GM19467 (cell line): ENCODE results near the gene ALOX15B.
"Not testable (repeated sequence)": the region's sequence is repeated elsewhere in the genome, so short reads cannot be mapped to it uniquely, and the experiment has no call there.

Experiments
- ATAC-seq: cut with Tn5 transposase; IDR thresholded peaks from one replicate; pipeline ENCODE4 v1.9.1; 2021; ENCODE audit warnings: mild to moderate bottlenecking, moderate library complexity; ENCODE audit not compliant: unreplicated experiment

Gene ALOX15B

DNA sequence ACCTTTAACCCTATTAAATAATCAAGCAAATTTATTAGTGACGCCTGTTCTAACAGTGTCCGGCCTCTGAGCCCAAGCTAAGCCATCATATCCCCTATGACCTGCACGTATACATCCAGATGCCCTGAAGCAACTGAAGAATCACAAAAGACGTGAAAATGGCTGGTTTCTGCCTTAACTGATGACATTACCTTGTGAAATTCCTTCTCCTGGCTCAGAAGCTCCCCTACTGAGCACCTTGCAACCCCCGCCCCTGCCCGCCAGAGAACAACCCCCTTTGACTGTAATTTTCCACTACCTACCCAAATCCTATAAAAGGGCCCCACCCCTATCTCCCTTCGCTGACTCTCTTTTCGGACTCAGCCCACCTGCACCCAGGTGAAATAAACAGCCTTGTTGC lies 23.0 kb downstream of the ALOX15B start:
- ATAC-seq = not testable (repeated sequence)

DNA sequence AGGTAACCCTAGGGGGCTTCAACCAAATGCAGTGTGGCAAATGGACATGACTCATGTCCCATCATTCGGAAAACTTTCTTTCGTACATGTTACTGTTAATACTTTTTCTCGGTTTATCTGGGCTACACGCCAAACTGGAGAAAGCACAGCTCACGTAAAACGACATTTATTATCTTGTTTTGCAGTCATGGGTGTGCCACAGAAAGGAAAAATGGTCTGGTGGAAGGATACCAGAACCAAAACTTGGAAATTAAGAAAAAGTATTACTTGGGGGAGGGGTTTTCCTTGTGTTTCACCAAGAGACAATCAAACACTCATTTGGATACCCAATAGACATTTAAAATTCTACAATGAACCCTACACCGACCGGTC lies 23.6 kb downstream of the ALOX15B start:
- ATAC-seq = no peak

DNA sequence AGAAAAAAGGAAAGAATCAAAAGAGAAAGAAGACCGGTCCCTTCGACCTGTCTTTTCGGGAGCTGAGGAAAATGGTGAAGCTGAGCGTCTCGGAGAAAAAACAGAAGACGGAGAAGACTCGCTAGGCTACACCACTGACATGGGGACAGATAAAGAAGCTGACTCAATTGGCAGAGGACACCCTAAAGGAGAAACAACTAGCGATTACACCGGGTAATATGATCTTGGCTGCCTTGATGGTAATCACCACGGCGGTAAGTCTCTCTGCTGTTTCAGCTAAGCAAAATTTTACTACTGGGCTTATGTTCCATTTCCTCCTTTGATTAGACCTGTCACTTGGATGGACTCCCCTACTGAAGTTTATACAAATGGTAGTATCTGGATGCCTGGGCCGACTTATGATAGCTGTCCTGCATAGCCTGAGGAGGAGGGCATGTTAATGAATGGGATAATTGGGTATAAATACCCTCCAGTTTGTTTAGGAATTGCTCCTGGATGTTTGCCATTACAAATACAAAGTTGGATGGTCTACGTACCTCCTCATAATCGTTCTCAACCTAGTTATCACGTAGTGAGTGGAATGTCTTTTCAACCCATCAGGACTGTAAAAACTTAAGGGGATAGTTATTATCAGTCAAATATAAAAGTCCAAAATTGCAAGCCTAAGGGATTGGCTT lies 24.1 kb downstream of the ALOX15B start:
- ATAC-seq = no peak

DNA sequence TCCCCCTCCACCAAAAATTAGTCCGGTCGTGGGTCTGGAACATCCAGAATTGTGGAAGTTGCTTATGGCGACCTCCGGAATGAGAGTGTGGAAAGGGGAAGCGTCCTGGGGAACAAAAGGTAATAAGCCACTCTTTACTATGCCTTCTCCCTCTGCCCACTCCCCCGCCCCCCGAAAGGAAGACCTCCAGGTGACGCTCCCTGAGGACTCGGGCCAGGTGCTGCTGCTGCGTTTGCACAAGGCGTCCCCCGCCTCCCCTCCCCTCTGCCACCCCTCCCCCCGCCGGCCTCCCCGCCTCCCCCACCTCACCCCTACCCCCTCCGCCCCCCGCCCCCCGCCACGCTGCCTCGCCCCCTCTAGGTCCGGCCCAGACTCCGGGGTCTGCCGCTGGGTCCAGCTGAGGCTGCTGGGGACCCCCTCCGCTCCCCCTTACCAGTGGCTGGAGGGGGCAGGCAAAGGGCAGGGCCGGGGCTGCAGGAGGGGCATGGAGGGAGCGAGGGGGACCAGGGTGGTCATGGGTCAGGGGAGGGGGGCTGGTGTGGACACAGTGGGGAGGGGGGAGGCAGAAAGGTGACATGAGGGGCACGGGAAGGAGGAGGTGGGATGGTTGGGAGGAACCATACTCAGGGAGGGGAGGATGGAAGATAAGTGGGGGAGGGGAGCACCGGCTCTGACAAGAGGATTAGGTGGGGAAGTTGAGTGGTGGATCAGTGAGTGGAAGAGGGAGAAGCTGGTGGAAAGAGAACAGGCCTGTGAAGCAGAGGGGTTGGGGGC lies 25.1 kb downstream of the ALOX15B start:
- no peak for ATAC-seq

DNA sequence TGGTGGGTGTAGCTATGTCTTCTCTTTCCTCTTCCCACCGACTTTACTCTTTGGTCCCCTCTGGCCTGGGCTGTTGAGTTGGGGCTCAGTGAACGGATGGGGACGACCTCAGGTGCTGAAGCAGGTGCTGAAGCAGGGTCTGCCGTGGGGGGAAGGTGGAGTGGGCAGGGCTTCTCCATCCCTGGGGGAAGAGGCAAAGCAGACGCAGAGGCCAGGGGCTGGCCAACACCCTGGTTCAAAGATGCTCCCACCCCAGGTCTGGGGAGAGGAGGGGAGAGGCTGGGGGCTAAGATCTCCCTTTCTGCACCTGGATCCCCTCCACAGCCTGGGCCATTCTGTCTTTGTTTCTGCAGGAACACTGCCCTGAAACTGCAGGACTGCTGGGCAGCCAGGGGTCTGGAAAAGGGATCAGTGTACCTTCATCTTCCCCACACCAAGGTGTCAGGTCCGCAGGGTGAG lies 25.7 kb downstream of the ALOX15B start:
- ATAC-seq = no peak

DNA sequence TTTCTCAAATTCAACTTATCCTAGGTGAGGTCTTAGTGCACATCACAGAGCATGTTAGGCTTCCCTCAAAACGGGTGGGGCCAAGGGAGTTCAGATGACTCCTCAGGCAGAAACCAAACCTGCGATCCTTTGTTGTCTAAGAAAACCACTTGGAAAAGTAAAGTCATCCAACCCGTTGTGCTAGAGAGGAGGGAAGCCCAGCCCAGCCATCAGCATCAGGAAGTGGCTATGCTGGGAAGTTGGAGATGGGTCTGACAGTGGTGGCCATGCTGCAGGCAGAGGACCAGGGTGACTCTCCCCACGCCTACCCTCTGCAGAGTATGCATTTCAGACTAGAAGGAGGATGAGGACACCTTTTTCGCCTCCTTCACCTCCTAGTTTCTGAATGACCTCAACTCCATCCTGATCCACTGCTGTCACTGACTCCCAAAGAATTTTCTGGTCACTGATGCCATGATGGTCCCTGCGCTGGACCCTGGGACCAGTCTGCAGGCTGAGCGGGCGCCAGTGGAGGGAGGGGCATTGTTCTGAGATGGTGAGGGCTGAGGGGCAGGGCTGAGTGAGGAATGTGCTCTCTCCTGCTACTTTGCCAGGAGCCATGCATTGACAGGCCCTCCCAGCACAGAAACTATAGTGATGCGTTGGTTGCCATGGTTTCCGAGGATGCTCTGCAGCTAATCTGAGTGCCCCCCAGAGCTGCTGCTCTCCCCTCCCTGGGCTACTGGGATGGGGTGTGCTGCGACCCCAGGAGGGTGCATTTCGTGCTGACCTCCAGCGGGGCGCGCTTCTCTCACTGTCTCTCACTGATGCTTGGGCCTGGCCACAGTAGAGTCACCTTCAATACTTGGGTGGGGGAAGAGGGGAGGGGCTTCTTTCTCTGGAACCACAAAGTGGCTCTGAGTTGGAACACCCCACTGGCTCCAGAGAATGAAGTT lies 28.2 kb downstream of the ALOX15B start:
- no peak for ATAC-seq

DNA sequence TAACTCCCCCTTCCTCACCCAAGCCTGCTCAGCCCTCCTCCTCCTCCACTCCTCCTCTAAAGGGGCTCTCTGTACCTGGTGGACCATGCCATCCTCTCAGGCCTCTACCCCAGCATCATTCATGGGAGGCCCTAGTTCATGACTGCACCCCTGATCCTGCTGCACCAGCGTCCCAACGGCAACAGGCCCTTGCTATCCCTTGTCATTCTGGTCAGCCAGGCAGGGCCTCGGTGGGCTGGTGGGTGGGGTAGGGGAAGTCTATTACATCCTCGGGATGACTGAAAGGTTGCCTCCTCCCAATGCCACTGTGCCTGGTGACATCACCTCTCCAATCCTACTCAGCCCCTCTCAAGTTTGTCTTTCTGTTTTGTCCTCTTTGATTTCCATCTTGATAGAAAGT lies 28.9 kb downstream of the ALOX15B start:
- no peak for ATAC-seq

DNA sequence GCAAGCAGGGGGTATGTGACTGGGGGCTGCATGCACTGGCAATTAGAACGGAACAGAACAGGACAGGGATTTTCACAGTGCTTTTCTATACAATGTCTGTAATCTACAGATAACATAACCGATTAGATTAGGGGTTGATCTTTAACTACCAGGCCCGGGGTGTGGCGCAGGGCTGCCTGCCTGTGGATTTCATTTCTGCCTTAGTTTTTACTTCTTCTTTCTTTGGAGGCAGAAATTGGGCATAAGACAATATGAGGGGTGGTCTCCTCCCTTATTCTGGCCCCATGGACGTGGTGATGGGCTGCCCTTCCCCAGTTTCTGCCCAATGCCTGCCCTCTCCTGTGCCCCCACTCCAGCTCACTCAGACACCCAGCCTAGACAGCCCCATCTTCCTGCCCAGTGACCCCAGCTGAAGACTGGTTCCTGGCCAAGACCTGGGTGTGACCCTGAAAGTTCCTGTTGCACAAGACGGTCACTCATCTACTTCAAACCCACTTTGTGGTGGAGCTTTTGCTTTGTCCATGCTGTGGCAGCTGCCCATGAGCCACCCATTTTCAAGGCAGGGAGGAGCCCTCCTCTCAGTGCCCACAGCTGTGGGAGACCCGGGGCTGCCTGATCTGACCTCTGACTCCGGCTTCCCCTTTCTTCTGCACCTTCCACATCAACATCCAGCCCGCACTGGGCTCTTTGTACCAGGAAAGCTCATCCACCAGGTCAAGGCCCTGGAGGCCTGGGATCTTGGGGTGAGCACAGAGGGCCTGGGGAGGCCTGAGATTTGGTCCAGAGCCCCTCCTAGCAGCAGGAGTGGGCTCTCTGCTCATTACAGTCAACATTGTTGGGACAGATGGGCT lies 30.1 kb downstream of the ALOX15B start:
- ATAC-seq = no peak

DNA sequence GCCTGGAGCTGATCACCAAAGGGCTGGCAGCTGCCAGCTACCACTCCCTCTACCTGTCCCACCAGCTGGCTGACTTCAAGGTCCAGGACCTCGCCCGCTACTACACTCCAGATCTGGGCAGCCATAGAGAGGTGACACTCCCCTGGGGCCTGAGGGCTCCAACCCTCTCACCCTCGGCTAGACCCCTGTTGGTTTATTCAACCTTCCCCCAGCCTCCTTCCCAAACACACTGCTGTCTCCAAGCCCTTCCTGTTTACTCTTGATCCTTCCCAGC lies 30.7 kb downstream of the ALOX15B start:
- no peak for ATAC-seq

DNA sequence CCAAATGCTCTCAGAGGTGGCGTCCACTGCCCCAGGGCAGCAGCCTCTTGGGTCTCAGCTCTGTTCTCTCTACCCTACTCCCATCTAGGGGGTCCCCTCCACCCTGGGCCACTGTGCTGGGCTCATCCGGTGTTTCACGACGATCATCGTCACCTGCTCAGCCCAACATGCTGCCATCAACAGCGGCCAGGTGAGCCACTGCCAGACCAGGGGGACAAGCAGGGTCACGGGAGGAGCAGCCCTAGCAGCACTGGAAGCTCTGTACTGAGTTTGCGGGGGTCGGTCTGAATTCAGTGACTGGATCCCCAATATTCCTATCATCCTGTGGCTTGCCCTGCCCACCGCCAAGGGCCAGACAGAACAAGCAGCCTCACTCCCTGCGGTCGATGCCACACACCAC lies 32.6 kb downstream of the ALOX15B start:
- ATAC-seq = no peak

DNA sequence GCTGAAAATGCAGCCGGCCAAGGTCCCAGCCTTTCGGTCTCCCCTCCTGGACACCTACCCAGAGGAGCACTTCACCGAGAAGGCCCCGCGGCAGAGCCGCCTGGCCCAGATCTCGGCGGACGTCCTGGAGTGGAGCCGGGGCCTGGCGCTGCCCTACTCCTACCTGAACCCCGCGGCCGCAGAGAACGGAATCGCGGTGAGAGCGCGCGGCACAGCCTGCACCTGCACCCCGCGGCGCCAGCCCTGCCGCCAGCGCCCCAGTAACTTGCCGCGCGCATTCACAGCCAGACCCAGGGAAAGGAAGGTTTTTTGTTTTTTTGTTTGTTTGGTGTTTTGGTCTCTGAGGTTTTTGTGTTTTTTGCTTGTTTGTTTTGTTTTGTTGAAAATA lies 33.5 kb downstream of the ALOX15B start:
- ATAC-seq = no peak

DNA sequence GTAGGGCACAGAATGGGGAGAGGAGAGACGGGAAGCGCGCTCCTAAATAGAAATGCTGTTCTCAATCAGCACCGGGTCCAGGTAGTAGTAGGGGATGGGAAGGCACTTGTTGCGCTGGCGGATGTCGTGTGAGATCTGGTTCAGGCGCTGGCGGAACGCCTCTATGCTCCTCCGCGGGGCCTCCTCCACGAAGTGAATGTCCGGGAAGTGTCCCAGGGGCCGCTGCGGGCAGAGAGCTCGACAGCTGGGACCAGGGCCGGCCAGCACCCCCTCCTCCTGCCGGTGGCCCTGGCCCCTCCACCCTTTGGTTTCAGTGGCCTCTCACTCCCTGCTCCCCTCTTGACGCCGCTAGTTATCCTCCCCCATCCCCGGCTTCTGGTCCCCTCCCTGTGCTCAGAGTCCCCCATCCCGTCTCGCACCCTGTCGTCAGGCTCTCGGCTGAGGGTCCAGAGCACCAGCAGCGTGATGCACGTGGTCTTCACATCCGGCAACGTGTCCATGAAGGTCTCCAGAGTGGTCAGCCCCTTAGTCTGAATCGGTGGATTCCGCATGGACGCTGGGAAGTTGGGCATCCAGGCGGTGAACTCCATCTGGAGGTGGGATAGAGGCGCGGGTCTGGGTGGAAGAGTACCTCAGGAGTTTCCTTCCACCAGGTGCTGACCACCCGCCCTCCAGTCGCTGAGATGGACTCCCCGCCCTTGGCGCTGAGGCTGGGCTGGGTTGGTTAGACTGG lies 34.0 kb downstream of the ALOX15B start:
- no peak for ATAC-seq

DNA sequence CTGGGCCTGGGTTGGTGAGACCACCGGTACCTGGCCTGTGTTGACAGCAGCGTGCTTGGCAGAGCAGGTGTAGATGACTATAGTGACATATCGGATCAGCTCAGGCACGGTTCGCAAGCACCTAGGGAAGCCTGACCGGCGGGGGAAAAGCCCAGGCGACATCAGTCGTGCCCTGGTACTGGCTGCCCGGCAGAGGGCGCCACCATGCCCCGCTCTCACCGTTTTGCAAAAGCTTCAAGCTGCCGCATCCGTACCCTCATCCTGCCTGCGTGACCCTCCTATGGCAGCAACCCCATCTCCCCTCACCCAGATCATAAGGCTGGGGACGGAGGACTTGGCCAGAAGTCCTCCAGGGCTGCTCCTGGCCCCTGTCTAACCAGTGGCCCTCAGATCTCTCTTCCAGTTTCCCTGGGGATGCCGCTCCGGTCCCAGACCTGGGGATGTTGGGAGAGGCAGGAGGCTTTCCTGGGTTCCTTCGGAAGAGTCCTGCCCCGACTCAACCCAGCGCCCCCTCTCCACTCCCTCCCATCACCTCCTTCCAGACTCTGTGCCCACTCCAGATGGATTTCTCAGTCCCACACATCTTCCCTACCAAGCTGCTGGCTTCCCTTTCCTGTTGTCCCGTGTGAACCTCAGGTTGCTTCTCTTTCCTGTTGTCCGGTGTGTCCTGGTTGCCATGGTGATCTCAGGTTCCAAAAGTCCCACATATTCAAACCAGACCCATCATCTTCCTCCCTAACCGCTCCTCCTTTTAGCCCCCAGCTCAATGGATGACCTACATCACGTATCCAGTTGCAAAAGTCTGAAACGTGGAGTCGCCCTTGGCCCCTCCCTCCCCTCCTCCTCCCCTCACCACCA lies 35.0 kb downstream of the ALOX15B start:
- no peak for ATAC-seq

DNA sequence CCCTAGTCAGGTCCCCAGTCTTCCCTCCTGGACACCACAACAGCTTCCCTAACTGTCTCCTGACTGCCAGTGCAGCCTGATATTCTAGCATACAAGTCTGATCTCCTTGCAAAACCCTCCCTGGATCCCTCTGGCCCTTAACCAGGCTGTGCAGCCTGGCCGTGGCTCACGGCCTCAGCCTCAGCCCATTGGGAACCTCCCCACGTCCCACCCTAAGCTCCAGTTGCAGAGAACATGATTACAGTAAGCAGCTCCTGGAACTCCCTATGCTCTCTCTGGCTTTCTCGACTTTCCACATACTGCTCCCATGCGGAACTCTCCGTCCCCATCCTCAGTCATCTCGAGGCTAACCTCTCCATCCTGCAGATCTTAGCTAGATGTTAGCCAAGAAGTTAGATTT lies 35.7 kb downstream of the ALOX15B start:
- no peak for ATAC-seq

DNA sequence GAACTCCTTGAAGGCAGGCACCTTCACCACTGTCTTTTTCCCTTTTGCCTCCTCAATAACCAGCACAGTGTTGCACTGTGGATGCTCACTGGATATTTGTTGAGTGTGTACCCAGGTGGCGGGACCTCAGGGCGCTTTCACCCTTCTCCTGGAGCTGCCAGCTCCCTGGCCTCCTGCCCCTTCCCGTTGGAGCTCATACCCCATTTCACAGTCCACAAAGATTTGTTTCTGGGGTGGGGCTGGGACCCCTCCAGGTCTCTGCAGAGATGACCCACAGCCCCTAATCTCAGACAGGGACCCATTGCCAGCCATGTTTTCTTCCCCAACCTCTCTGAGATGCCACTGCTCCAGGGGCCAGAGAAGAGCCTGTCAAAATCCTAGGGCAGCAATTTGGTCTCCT lies 36.2 kb downstream of the ALOX15B start:
- ATAC-seq = no peak

DNA sequence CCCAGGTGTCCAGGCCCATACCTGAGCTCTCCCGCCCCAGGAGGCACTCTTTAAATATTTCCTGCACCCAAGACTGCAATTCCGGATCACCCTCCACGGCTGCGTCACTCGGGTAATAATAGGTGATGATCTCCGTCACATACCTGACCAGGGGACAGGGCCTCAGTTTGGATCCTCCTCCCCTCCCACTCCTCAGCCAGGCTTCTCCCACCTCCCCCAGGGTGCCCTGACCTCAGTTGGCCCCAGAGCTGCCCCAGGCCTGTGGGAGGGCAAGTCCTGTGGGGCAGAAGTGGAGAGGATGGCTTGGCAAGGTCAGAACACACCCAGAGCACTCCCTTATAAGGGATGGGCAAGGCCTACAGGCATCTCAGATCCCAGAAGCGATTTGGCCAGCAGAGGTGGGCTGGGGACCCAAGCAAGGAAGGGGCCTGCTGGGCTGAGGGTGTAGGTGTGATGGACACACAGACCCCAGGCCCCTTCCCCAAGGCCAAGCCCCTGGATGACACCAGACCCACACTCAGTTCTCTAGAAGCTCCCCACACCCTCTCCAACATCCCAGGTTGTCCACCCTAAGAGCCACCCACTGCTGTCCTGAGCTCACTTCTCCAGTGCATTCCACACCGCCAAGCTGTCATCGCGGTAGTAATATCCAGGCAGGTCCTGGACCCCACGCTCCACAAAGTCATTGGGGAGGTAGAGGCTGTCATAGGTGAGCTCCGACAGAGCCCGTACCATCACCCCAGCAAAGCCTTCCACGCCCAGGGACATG lies 36.9 kb downstream of the ALOX15B start:
- ATAC-seq = no peak

DNA sequence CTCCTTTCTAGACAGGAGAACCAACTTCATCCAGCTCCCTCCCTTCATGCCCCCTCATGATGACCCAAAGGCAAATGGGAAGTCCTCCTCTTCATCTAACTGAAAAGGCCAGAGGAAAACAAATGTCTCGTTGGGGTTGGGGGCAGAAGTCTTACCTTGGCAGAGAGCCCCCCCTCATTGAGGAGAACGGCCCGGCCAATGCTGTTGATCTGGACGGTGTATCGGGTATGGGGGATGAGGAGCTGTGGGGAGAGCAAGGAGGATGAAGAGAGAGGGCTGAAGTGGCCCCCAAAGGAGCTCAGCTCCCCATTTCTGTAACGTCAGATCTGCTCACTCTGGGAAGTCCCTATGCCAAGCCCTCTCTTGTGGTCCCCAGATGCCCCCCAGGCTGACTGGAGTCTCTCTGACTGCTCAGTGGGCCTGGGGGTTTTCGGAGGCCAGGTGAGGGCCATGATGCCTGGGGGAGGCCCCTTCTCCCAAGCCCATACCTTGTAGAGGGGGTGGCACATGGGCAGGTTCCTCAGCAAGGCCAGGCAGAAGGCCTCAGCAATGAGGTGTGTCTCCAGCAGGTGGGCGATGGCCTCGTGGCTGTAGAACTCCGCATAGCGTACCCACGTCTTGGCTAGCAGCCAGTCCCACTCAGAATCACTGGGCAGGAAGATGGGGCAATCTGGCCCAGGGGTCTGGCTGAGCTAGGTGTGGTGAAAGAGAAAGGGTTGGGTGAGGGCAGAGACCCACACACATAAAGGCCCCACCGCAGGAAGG lies 37.8 kb downstream of the ALOX15B start:
- no peak for ATAC-seq

DNA sequence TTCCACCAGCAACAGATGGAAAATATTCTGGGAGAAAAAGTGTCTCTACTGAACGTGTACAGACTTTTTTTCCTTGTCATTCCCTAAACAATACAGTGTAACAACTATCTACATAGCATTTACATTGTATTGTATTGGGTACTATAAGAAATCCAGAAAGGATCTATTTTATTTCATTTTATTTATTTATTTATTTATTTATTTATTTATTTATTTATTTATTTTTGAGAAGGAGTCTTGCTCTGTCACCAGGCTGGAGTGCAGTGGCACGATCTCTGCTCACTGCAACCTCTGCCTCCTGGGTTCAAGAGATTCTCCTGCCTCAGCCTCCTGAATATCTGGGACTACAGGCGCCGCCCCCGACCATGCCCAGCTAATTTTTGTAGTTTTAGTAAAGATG lies 39.1 kb downstream of the ALOX15B start:
- ATAC-seq = not testable (repeated sequence)
